Embryonic facial prominence (tissue), 1 donor: ENCODE data around the gene TRIM41.
A peak's percentile ranks its signal among the peaks of the same experiment; 100 is the strongest.
"Not testable (repeated sequence)": the region's sequence is repeated elsewhere in the genome, so short reads cannot be mapped to it uniquely, and the experiment has no call there.

Experiments
- DNase-seq: peaks from one replicate; pipeline ENCODE4 v3.0.0-alpha.2; 2016; ENCODE audit errors: extremely low spot score

Gene TRIM41

DNA sequence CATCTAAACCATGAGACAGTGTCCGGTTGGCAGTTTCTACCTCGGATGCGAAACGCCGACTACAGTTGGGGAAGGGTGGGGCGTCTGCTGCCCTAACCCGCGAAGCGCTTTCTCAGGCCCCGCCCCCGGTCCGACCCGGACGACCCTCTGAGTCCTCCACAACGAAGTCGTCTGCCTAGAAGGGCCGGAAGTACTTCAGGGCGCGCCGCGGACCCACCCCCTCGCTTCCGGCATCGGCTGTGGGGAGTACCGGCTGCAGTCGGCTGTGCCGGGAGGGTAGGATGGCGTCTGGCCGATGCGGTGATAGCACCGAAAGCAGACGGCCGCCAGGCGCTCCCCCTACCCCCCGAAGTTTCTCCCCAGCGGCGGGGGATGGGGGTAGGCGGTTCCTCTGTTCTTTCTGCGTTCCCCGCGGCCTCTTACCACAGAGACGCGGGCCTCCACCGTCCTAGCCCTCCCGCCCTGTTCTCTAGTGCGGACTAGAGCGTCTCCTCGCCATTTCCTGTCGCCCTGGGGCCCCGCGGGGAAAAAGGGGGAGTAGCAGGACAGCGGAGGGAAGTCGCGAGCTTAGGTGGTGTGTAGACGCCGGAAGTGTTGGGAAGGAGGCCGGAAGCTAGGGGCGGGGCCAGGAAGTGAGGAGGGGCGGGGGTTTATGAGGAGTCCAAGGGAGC lies at the start of gene TRIM41:
TSS of gene TRIM41 (plus strand) at position 224 of the 671 bp plus-strand sequence. CDS start 719 bp downstream, outside the sequence.
- DNase-seq: peak; percentile 95

DNA sequence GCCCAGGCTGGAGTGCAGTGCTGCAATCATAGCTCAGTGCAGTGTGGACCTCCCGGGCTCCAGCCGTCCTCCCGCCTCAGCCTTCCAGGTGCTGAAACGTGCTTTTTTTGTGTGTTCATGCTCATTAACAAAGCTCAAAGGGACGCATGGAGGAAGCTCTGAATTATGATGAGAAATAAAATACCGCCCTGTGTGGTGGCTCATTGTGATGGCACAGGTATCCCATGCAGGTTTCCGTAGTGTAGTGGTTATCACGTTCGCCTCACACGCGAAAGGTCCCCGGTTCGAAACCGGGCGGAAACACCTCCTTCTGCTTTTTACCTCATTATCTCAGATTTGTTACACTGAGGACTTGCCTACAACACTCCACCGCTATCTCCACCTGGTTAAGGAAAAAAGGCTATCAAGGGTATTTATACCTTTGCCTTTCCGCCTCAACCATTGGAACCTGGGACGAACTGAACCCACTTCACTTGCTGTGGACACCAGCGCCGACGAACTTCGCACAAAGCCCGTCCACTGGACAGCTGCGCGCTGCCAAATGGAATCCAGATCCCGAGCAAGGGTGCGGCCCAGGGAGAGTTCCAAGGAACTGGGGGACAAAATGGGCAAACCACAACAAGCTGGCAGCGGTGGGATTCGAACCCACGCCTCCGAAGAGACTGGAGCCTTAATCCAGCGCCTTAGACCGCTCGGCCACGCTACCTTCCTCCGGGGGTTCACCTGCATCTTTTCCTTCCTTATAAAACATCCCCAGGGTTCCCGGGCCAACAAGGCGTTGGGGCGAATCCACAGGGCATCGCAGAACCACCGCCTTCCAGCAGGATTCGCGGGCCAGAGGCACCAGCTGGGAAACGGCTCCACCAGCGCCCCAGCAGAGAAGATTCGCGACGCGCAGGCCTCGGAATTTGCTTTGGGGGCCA lies 49.4 kb upstream of the TRIM41 start:
- DNase-seq: no peak

DNA sequence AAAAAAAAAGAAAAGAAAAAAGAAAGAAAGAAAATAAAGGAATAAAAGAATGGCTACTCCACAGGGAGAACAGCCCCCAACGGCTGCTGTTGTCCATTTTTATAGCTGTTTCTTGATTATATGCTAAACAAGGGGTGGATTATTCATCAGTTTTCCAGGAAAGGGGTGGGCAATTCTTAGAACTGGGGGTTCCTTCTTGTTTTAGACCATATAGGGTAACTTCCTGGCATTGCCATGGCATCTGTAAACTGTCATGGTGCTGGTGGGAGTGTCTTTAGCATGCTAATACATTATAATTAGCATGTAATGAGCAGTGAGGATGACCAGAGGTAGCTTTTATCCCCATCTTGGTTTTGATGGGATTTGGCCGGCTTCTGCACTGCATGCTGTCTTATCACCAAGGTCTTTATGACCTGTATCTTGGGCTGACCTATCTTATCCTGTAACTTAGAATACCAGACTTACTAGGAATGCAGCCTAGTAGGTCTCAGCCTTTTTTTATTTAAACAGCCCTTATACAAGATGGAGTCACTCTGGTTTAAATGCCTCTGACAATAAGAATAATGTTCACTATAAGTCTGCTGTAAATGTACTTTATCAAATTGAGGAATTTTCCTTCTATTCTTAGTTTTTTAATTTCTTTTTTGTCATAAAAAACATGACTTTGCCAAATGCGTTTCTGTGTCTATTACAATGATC lies 46.7 kb upstream of the TRIM41 start:
- no peak for DNase-seq

DNA sequence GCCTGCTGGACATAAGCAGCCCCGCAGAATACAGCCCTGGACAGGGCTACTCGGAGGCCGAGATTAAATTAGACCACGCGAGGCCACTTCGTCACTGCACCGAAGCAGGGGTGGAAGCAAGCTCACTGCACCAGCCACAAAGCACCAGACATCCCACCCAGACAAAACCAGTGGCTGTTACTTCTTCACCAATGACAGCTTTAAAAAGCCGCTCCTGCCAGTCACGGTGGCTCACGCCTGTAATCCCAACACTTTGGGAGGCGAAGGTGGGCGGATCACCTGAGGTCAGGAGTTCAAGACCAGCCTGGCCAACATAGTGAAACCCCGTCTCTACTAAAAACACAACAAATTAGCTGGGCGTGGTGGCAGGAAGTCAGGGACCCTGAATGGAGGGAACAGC lies 45.5 kb upstream of the TRIM41 start:
- not testable (repeated sequence) for DNase-seq

DNA sequence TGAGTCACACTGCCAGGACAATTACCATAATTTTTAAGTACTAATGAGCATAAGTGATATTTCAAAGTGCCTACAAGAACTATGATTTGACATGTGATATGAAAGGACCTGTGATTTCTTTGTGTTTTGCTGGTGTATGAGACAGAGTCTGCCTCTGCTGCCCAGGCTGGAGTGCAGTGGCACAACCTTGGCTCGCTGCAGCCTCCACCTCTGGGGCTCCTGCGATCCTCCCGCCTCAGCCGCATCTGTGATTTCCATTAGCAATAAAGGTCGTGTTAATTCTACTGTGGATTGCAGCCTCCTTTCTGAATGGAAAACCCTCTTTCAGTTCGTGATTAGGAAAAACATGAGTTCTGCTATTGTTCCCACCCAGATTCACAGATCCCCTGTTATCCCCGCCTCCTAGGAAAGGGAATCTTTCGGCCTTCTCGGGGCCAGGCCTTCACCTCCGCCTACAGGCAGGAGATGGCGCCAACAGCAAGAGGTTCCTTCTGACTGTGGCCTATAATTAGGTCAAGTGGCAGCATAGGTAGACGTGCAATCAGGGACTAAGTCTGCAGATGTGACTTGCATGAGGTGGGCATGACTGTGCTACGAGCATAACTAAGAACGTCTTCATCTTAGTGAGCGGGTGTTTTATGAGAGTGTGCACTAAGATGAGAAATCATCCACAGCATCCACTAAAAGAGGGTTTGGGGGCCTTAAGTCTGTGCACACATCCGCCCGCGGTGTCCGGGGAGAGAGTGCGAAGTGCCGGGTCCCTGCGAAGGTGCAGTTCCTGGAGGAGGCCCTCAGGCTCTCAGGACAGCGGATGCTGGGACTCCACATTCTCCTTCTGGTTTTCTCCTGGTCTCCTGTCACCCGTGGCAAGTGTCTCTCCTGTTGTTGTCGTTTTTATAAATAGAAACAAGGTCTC lies 41.2 kb upstream of the TRIM41 start:
- no peak for DNase-seq

DNA sequence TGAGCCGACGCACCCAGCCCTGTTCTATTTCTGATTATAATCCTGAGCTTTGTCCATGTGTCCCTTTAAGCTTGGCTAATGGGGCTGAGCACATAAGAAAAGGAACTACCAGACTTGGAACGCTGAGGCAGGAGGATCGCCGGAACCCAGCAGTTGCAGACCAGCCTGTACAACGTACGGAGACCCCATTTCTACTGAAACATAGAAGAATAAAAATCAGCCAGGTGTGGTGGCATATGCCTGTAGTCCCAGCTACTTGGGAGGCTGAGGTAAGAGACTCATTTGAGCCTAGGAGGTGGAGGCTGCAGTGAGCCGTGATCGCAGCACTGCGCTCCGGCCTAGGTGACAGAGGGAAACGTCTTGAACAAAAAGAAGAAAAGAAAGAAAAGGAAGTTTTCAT lies 40.4 kb upstream of the TRIM41 start:
- DNase-seq: no peak

DNA sequence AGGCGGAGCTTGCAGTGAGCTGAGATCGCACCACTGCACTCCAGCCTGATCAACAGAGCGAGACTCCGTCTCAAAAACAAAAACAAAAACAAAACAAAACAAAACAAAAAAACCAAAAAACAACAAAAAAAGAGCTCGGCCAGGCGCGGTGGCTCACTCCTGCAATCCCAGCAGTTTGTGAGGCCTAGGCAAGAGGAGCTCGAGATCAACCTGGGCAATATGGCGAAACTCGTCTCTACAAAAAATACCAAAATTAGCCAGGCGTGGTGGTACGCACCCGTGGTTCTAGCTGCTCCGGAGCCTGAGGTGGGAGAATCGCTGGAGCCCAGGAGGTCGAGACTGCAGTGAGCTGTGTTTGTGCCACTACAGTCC lies 38.2 kb upstream of the TRIM41 start:
- no peak for DNase-seq

DNA sequence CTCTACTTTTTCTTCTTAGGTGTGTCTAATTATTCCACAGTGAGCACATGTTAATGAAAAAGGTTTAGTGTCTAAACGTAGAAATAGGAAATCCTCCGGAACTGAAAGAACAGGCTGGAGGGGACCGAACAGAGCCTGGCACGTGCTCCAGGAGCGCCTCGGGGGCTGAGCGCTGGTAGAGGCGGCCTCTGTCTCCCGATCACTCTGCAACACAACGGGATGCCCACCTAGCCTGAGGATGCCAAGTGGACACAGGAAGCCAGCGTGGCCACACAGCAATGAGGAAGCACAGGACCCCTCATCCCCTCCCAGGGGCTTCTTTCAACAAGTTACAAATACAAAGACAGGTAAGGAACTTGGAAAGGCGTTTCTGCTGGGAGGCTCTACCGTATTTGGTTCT lies 37.5 kb upstream of the TRIM41 start:
- DNase-seq: no peak

DNA sequence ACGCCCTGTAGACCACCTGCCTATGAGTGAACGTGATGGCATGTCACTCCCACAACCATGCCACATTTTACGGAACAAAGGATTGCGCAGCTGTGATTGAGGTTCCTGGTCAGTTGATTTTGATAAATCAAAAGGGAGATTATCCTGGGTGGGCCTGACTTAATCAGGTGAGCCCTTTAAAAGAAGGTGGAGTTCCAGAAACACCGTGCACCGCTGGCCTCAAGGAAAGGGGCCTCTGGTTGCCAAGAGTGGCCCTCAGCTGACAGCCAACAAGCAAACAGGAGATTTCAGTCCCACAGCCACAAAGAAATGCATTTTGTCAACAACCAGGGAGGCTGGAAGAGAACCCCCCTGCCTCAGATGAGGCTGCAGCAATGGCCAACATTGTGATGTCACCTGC lies 37.1 kb upstream of the TRIM41 start:
- DNase-seq: no peak

DNA sequence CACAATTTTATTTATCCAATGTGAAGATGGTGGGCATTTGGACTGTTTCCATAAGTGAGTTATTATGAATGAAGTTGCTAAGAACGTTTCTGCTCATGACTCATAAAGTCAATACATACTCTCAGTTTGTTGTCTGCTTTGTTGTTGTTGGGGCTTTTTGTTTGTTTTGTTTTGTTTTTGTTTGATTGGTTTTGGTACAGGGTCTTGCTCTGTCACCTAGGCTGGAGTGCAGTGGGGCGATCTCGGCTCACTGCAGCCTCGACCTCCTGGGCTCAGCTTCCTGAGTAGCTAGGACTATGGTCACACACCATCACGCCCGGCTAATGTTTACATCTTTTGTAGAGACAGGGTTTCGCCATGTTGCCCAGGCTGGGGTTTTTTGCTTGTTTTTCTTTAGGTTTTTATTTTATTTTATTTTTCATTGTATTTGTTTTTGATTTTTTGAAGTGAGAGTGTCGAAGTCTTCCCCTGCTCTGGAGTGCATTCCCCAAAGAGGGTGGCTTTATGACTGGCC lies 36.0 kb upstream of the TRIM41 start:
- no peak for DNase-seq

DNA sequence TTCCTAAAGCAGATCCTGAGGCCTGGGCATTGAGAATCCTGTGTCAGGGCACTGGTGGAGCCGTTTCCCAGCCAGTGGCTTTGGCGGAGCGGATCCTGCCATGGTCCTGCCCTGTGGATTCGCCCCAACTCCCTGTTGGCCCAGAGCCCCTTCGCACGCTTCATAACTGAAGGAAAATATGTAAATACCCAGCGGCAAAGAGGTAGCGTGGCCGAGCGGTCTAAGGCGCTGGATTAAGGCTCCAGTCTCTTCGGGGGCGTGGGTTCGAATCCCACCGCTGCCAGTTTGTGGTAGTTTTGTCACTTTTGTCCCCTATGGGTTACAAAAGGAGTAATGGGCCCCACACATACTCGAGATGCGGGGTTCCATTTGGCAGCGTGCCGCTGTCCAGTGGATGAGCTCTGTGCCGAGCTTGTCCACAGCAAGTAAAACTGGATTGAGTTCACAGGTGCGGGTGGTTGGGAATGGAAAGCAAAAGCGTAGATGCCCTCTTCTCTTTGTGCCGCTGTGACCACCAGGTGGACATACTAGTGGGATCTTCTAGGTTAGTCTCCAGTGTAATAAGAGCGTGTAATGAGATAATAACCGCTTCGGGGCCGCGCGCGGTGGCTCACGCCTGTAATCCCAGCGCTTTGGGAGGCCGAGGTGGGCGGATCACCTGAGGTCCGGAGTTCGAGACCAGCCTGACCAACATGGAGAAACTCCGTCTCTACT lies 35.4 kb upstream of the TRIM41 start:
- DNase-seq: no peak

DNA sequence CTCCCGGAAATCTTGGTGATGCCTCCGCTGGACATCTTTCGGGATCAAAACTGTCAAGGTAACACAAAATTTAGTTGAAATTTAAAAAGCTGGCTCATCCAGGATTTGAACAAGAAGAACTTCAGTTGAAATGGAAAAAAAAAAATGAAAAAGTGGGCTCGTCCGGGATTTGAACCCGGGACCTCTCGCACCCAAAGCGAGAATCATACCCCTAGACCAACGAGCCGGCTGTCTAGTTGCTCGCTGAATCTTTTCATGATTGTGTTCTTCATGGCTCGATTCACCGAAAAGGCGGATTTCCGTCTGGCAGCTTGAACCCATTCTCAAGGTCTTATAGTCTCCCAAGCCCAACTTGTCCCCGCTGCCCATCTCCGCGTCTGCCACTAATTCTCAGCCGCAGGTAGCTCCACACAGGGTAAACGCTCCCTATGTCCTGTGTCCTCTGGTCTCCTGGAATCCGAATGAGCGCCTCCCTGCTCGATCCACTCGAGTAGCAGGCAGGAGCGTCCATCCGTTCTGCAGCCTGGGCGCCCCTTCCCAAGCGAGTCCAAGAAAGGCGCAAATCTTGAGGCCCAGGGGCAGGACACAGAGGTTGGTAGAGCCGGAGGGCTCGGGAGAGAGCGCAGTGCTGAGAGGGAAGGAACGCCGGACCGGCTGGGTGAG lies 34.2 kb upstream of the TRIM41 start:
- no peak for DNase-seq

DNA sequence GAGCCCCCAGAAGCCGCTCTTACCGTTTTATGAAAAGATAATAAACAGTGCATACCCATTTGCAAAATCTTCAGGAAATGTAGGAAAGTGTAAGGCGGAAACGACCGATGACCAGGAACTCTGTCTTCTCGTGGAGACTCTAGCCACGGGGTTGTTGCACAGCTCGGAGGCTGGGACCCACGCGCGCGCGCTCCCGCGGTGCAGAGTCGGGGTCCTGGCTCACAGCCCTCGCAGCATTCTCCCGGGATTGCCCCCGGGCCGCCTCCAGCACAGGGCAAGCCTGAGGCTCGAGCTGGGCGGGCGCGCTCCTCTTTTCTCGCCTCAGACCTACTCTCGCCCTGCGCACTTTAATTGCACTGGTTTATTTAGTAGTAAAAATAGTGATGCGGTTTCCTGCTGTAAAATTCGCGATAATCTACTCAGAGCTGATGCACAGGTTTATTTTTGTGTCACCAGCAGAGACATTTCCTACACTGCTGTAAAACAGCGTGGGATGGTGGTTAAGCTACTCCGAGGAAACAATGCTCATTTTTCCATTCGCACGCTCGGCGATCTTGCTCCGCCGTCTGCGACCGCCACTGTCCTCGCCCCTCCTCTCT lies 33.6 kb upstream of the TRIM41 start:
- DNase-seq: no peak

DNA sequence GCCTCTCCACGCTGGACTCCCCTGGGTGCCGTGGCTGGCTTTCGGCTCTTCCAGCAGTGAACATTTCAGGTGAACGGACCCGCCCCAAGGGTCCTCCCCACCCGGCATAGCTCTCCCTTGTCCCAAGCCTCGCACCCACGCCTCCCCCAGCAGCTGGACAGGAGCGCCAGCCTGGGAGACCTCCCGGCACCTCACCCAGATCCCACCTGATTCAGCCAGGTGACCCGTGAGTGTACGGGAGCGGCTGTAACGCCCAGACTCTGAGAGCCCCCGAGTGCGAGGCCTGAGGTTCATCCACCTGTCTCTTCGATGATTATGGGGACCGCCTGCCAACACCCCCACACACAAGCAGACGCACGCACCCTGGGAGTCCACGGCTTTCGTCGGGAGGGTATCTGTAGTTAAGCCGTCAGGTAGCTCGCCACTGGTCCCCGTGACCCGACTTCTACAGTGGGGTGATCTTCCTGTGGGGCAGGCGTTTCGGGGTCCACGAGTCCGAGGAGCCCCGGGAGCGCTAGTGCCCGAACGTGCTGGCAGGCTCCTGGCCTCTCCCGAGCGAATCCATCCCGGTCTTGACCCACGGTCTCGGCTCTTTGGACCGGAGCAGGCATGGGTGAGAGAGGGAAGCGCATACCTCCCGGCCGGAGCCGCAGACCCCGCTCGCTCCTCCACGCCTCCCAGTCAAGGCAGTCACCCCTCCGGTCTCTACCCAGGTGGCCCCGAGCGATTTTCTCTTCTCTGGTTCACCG lies 32.9 kb upstream of the TRIM41 start:
- no peak for DNase-seq

DNA sequence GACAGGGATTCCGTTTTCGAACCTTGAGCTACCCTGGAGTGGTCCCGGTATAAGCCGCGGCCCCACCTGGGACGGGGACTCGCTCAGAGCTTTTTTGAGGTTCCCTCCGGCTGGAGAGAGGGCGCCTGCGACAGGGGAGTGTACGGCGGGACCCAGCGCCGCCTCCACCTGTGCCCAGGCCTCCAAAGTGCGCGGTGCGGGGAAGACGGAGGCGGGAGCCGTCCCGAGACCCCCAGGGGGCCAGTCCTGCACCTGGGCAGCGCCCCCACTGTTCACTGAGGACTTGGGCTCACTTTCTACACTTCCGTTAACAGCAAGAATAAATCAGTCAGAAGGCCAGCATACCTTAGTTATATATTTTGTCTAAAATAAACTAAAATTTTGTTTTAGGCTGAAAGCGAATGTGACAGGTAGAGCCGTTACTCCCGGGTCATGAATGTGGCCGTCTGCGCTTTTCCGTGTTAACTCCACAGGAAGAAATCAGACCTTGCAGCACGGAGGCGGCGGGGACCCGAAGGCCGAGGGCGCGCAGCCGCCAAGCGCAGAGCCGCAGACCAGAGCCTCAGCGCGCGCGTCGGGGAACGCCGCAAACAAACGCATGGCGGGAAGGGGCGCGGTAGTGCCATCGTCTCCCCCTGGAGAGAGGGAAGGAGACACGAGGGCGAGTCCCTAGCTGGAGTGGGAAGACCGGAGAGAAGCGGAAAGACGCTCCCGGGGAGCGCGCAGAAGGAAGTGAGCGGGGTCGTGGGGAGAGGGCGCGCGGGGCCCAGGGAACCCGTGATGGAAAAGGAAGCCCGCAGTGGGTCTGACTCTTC lies 32.2 kb upstream of the TRIM41 start:
- no peak for DNase-seq

DNA sequence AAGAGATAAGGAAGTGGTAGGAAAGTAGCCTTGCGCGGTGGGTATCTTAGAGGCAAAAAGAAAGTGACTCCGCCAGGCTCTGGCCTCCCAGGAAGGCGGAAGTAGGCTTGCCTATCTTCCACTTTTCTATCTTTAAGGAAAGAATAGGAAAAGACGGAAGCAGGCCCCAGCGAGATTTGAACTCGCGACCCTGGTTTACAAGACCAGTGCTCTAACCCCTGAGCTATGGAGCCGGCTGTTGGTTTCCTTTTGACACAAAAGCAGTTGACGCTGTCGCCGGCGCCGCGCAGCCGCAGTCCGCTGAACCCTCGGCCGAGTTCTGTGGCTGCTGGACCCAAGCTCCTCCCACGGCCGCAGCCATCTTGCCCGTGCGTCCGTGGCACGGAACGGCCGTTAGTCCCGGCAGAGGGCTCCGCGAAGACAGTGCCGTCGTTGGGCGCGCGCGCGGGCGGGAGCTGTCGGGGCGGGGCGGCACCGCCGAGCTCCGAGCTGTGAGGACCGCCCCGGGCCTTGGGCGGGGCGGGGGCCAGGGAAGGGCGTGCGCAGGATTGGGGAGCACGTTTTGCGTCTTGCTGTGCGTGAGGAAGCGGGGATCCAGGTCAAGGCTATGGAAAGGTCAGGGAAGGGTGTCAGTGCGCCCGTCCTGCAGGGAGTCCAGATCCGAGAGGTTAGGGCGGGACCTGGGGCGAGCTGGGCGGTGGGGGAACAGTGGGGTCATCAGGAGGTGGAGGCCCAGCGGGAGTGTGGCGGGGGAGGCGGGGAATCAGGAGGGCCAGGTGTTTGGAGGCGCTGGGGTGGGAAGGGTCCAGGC lies 31.4 kb upstream of the TRIM41 start:
- peak; percentile 79 for DNase-seq
